ENCODE measurements around the gene LPP. TPM values are rescaled to one million over a fixed set of nuclear protein-coding genes. Genes with fewer than 3 reads are reported as not detected.

The LPP gene
- total RNA-seq, 1 donor from 2014 or later = 132 TPM

DNA sequence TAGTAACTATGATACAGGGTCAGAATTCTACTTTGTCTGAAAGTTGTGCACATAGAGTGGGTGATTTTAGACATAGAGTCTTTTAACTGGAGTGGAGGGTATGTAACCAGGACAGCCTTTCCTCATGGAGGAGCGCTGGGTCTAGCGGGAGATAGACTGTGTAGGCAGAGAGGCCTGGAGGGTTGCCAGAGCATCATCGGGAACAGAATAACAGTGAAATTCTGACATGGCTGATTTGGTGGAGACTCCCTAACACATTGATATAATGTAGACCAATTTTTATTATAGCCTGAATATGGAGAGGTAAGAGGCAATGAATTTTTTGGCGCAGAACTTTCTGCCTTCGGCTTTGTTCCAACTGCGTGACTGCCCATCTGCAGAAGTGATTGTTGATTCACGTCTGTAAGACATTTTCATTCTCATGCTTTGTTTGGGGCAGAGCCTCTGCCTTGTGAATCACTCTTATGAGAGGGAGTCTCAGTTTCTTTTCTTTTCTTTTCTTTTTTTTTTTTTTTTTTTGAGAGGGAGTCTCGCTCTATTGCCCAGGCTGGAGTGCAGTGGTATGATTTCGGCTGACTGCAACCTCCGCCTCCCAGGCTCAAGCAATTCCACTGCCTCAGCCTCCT lies 16.0 kb downstream of the LPP start:
- TF ChIP-seq, protein P1, sequence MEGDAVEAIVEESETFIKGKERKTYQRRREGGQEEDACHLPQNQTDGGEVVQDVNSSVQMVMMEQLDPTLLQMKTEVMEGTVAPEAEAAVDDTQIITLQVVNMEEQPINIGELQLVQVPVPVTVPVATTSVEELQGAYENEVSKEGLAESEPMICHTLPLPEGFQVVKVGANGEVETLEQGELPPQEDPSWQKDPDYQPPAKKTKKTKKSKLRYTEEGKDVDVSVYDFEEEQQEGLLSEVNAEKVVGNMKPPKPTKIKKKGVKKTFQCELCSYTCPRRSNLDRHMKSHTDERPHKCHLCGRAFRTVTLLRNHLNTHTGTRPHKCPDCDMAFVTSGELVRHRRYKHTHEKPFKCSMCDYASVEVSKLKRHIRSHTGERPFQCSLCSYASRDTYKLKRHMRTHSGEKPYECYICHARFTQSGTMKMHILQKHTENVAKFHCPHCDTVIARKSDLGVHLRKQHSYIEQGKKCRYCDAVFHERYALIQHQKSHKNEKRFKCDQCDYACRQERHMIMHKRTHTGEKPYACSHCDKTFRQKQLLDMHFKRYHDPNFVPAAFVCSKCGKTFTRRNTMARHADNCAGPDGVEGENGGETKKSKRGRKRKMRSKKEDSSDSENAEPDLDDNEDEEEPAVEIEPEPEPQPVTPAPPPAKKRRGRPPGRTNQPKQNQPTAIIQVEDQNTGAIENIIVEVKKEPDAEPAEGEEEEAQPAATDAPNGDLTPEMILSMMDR (IDR thresholded peaks at IDR 0.05; ENCODE audit: unreplicated experiment) = no peak
- H3K4me1 Mint-ChIP-seq = peaks cover 11% of the 10 kb centered on the region
- H3K36me3 Mint-ChIP-seq = no peaks in the 10 kb centered on the region
- H3K4me3 Mint-ChIP-seq = no peak overlapping the region
- DNase-seq (ENCODE audit: low spot score in 2 of 2, unreplicated experiment in 2 of 2) = no peak
- H3K27ac Mint-ChIP-seq = no peak overlapping the region
- H3K27me3 Mint-ChIP-seq (ENCODE audit: low read depth) = no peaks in the 10 kb centered on the region
- H3K9me3 Mint-ChIP-seq = no peaks in the 10 kb centered on the region

DNA sequence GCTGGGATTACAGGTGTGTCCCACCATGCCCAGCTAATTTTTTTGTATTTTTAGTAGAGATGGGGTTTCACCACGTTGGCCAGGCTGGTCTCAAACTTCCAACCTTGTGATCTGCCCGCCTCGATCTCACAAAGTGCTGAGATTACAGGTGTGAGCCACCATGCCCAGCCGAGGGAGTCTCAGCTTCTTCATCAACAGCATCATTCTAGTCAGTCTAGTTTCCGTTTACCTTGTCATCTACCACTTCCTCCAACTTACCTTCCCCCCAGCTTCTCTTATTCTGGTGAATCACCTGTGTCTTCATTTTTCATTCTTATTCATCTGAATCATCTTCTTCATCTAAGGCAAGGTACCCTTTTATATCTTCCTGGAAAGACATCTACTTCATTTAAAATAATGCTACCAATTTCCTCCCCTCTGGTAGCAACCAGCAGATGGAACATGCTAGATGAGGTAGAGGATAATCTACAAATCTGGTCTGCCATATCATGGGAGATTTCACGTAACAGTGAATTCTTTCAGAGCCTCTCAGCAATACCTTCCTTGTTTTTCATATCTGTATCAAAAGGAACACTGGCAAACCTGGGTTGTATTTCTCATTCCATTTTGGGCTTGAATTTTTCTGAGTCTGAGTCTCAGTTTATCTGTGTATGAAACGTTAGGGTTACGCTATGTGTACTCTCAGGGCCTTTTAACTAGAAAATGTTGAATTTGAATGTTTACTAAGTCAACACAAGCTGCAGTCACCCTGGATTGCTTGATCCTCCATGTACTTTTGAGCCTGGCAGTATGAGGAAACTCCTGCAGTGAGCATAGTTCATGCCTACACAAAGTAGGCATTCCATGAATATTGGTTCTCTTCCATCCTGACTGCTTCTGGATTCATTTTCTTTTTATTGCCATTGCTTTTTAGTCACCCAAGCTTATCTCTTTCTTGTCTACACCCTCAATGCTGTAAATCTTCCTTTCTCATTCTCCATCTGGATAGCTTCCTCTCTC lies 16.8 kb downstream of the LPP start:
- H3K4me1 Mint-ChIP-seq = peaks cover 9% of the 10 kb centered on the region
- no peak overlapping the region for H3K4me3 Mint-ChIP-seq
- no peak for DNase-seq (ENCODE audit: low spot score in 2 of 2, unreplicated experiment in 2 of 2)
- H3K27me3 Mint-ChIP-seq (ENCODE audit: low read depth) = no peaks in the 10 kb centered on the region
- H3K9me3 Mint-ChIP-seq = no peaks in the 10 kb centered on the region
- peaks cover 3% of the 10 kb centered on the region for H3K36me3 Mint-ChIP-seq
- H3K27ac Mint-ChIP-seq = no peak overlapping the region
- TF ChIP-seq, protein P1 (IDR thresholded peaks at IDR 0.05; ENCODE audit: unreplicated experiment) = no peak

GRCh38 chr3:188171682-188172467 lies 17.9 kb downstream of the LPP start:
- no peak overlapping the region for H3K27ac Mint-ChIP-seq
- TF ChIP-seq, protein P1 (IDR thresholded peaks at IDR 0.05; ENCODE audit: unreplicated experiment) = no peak
- no peak for DNase-seq (ENCODE audit: low spot score in 2 of 2, unreplicated experiment in 2 of 2)
- H3K4me3 Mint-ChIP-seq = no peak overlapping the region
- H3K36me3 Mint-ChIP-seq = peaks cover 6% of the 10 kb centered on the region
- H3K9me3 Mint-ChIP-seq = peaks cover 3% of the 10 kb centered on the region
- no peaks in the 10 kb centered on the region for H3K27me3 Mint-ChIP-seq (ENCODE audit: low read depth)
- H3K4me1 Mint-ChIP-seq = peaks cover 18% of the 10 kb centered on the region

GRCh38 chr3:188174317-188175044 lies 20.5 kb downstream of the LPP start:
- H3K9me3 Mint-ChIP-seq = peaks cover 3% of the 10 kb centered on the region
- H3K4me1 Mint-ChIP-seq = peaks cover 39% of the 10 kb centered on the region
- H3K27me3 Mint-ChIP-seq (ENCODE audit: low read depth) = no peaks in the 10 kb centered on the region

More at GRCh38 chr3:188174317-188175044, 20.5 kb downstream of the LPP start:
- no peak for DNase-seq (ENCODE audit: low spot score in 2 of 2, unreplicated experiment in 2 of 2)
- Mint-ChIP-seq H3K27ac (peak overlapping the region; percentile 3), H3K4me3 (no peak overlapping the region), H3K36me3 (peaks cover 13% of the 10 kb centered on the region)
- TF ChIP-seq, protein P1 (IDR thresholded peaks at IDR 0.05; ENCODE audit: unreplicated experiment) = no peak

Measured in mesothelial cell of epicardium (in vitro differentiated cells).